ENCODE measurements around the gene PLA2G15.

PLA2G15 gene

GRCh38 chr16:68299571-68300453 lies 54.6 kb downstream of the PLA2G15 start:
- no peak for DNase-seq

DNA sequence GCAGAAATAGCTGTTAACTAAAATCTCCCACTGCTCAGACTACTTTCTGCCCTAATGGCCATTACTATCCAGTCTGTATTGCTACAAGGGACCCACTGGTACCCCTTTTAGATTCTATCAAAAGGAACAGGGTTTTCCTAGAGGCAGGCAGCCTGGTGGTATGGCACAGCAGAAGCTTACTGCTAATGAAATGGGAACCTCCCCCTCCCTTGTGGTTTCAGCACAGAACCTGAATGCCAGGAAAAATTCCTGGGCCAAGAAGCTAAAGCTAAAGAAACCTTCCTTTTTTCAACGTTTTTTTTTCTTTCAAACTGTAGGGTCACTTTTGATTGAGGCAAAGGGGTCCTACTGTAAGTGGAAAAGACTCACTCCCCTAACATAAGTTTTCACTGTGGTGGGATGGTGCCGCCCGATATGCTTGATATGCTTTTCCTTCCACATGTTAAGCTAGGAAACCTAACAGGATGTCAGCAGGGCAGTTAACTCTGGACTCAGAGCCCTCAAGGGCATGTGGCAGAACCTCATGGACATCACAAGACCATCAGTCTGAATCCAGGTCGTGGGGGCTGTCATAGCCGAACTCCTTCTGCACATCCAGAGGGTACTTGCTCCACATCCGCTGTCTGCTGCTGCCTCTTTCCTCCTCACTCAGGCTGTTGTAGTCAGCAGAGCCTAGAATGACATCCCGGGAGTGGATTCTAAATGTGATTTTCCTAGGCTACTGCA lies 55.7 kb downstream of the PLA2G15 start:
- no peak for DNase-seq

- DNase-seq: no peak
These were observed 61.5 kb downstream of the PLA2G15 start for GRCh38 chr16:68306633-68307032.

GRCh38 chr16:68309799-68310198 lies 64.6 kb downstream of the PLA2G15 start:
- DNase-seq: no peak

GRCh38 chr16:68310437-68310773 lies 65.2 kb downstream of the PLA2G15 start:
- DNase-seq: no peak
